NCI-H2171 treated with DMSO at 0.1 percent for 48 hours (cell line): ENCODE measurements around the gene PRSS53.
"Not testable (repeated sequence)": the region's sequence is repeated elsewhere in the genome, so short reads cannot be mapped to it uniquely, and the experiment has no call there.

Source experiments
- DNase-seq: peaks from one replicate; lab custom pipeline; 2025; lab: John Stamatoyannopoulos, UW

Gene PRSS53

DNA sequence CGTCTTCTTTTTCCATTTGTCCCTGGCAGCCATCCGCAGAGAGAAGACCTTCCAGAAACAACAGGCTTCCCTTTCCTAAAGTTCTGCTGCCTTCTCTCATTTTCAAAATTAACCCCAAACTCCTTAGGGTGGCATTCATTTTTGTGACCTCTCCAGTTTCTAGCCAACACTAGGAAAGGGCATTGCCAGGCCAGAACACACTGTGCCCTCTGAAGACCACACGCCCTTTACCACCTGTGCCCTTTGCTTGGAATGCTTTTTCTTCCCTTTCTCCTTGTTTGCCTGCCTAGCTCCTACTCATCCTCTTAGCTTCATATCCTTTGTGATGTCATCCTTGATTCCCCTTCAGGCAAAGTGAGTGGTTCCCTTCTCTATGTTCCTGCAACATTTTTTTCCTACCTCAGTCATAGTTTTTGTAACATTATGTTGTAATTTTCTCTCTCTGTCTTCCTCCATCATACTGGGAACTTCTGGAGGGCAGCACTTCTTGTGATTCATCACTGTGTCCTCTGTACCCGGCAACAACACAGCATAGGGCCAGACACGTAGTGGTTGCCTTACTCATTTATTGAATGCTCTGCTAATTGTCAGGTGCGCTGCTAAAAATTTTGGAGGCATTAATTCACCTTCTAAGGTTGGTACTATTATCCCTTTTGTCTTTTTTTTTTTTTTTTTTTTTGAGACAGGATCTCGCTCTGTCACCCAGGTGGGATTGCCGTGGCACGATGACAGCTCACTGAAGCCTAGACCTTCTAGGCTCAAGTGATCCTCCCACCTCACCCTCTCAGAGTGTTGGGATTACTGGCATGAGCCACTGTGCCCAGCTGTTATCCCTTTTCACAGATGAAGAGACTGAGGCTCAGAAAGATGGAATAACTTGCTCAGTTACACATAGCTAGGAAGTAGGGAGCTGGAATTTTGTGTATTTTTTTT lies 29.7 kb upstream of the PRSS53 start:
- DNase-seq, result no peak

DNA sequence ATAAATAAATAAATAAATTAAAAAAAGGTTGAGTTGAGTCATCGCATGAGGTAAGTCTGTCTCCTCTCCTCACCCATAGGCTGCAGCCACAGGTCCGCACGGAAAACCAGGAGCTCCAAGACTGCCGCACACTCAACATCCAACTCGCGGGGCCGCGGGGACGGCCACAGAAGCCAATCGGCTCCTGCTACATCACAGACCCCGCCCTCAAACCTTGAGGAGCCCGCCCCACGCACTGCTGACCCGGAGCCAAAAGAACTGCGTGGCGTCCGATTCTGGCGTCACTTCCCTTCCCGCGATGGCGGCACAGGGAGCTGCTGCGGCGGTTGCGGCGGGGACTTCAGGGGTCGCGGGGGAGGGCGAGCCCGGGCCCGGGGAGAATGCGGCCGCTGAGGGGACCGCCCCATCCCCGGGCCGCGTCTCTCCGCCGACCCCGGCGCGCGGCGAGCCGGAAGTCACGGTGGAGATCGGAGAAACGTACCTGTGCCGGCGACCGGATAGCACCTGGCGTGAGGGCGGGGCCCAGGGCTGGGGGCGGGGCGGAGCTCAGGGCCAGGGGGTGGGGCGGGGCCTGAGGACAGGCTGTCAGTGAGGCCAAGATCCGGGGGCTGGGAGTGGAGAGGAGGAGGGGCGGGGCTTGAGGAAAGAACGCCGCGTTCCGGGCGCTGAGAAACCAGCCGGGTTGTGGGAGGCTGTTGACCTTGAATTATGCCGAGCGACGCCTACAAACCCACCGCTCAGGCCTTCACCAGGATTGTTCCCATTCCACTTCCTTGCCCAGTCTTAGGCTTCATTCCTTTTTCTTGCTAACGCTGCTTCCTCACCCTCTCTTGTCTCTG lies 28.9 kb upstream of the PRSS53 start, which contains the start of gene KAT8:
TSS of gene KAT8 (plus strand) at position 281 of the 839 bp plus-strand sequence. CDS start at position 299, 18 bp downstream.
- DNase-seq, result peak; percentile 98

DNA sequence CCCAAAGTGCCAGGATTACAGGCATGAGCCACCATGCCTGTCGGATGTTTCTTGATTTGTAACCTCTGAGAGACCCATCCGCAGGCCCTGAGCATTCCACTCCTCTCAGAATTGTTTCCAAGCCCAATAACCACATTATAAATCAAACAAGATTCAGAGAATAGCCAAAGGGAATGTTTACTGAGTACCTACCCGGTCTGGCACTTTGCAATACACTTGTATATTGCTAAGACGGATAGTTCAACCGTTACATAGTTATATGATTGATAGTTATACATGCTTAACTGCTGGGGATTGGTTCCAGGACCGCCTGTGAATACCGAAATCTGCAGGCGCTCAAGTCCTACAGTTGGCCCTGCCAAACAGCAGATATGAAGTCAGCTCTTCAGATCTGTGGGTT lies 25.7 kb upstream of the PRSS53 start:
- no peak for DNase-seq

DNA sequence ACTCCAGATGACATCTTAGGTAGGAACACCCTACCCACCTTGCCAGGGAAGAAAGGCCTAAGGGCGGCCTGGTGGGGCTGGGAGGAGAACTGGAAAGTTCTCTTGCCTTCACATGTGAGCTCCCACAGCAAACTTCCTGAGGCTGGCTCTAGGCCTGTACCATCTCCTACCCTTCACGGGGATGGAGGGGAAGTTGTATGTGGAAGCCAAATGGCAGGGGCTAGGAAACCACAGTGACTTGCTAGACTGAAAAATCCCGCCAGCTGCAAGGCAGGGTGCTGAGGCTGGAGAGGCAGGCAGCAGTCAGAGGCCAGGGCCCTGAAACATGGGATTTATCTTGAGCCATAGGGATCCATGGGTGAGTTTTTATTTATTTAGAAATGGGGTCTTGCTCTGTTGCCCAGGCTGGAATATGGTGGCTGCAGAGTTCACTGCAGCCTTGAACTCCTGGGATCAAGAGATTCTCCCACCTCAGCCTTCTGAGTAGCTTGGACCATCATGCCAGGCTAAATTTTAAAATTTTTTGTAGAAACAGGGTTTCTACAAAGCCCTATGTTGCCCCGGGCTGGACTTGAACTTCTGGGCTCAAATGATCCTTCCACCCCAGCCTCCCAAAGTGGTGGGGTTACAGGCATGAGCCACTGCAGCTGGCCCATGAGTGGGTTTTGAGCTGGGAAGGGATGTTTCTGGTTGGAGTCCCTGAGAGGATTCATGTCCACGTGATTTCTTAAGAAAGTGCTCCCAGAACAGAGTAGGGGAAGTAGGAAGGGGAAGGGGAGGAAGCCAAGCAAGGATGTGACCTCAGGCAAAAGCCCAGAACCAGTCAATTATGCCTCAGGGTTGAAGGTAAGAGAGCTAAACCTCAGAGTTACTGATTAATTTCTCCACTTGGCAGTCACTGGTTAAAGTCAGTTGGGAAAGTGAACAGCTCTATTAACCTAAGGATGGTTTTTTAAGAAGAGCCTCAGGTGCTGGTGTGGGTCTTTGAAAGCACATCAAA lies 24.7 kb upstream of the PRSS53 start:
- no peak for DNase-seq

DNA sequence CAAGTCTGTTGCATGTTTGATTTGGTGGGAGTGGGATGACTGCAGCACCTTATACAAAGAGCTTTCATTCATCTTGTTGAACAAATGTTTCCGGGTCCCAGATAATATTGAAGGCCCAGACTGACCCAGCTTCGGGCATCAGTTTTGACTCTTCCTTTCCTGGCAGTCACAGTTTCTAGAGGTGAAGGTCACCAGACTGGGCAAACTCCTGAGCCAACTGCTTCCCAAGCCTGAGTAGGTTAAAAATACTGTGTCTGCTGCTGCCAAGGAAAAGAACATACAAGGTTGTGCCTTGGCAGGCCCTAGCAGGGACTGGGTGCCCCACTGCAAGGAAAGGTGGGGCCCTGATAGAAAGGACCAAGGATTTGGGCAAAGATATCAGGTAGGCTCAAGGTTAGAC lies 24.0 kb upstream of the PRSS53 start:
- DNase-seq, result no peak

DNA sequence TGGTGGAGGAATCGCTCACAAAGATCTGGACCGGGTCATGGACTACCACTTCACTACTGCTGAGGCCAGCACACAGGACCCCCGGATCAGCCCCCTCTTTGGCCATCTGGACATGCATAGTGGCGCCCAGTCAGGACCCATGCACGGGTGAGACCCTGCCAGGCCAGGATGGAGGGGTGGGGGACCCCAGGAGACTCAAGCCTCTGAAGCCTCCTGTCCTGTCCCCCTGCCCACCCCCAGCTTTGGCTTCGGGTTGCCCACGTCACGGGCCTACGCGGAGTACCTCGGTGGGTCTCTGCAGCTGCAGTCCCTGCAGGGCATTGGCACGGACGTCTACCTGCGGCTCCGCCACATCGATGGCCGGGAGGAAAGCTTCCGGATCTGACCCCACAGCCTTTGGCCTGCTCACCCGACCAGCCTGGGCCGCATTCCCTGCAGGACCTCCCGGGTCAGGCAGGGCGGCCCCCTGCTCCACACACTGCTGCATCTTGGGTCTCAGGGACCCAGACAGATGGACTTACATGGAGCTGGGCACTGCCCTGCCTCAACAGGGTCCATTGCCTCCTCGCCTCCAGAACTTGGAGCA lies 23.2 kb upstream of the PRSS53 start:
- no peak for DNase-seq

DNA sequence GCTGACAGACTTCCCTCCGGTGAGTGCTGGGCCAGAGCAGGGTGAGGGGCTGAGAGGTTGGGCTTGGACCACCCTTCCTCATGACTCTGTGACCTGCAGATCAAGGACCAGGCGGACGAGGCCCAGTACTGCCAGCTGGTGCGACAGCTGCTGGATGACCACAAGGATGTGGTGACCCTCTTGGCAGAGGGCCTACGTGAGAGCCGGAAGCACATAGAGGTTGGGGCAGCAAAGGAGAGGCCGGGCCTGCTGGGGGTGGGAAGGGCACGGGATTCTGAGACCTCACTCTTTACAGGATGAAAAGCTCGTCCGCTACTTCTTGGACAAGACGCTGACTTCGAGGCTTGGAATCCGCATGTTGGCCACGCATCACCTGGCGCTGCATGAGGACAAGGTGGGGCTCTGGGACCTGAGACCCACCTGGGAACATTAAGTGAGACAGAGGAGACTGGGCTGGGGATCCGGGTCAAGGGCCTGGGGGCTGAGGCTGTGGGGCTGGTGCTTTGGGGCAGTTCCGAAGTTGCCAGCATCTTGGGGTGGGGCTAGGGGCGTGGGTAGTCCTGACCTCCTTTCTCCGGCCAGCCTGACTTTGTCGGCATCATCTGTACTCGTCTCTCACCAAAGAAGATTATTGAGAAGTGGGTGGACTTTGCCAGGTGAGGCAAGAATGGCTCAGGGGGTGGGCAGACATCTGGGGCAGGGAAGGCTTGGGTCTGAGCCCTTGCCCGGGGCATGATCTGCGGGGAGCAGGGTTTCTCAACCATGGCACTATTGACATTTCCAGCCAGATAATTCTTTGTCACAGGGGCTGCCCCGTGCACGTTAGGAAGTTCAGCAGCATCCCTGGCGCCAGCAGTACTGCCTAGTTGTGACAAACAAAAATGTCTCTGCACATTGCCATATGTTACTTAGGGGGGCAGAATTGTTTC lies 21.6 kb upstream of the PRSS53 start:
- DNase-seq, result no peak

DNA sequence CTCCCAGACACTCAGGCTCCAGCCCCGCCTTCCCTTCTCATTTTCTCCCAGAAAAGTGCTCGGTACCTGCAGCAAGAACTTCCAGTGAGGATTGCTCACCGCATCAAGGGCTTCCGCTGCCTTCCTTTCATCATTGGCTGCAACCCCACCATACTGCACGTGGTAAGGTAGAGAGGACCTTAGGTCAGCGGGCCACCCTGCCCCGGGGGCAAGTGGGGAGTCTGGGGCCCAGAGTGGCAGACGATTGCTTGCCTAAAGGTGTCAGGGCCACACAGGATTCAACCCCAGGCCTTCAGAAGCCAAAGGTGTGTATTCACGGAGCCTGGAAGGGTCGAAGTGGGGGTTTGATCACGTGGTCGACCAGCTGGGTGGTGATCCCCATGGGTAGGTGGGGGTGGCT lies 20.9 kb upstream of the PRSS53 start:
- DNase-seq, result no peak

DNA sequence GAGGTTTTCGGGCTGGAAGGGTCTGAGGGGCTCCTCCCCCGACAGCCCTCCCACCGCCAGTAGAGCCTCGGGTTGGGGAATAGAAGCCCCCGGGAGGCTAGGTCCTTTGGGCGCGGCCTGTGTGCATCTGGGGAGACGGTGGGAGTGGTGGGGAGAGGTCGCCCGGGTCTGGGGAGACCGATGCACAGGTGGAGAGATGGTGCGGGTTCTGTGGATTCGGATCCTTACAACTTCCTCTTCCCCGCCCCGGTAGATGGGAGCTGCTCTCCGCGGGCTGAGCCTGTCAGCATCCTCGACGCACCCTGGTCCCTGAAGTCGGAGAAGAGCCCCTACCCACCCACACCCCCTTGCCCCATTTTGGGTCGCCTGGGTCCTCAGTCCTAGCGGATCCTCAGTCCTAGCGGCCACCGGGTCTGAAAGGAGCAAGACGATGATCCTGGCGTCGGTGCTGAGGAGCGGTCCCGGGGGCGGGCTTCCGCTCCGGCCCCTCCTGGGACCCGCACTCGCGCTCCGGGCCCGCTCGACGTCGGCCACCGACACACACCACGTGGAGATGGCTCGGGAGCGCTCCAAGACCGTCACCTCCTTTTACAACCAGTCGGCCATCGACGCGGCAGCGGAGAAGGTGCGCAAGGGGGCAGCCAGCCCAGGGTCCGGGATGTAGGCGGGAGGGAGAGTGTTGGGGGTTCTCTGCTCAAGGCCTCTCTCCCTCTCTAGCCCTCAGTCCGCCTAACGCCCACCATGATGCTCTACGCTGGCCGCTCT lies 20.2 kb upstream of the PRSS53 start:
- DNase-seq, result no peak

DNA sequence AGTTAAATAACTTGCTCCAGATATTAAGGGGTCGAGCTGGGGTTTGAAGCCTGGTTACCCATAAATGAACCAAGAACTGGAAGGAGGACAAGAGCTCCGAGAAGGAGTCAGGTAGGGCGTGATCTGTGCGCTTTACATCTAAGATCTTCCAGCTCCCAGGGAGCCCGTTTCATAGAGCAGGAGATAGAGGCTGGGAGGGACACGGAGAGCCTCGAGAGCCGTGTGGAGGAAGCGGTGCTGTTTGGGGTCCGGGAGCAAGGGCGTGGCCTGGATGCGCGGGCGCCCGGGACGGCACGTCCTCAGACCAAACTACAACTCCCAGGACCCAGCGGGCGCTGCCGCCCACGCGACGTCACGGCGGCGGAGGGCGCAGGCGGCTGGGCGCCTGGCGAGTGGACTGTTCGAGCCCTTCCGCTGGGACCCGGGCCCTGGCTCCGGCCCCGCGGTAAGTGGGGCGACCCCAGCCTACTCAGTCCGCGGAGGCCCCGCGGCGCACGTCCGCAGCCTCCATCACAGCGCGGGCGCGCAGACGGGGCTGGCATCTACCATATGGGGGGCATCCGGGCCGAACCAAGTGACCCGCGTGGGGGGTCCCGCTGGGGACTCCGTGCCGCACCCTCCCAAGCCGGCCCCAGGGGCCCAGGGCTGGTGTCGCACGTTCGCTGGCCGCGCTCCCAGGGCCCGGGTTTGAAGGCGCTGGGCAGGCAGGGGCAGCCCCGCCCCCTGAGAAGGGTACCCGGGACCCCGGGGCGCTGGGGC lies 19.5 kb upstream of the PRSS53 start, which contains the start of gene BCKDK:
TSS of gene BCKDK (plus strand) at position 352 of the 759 bp plus-strand sequence. CDS start 838 bp downstream, outside the sequence.
- peak; percentile 71 for DNase-seq

DNA sequence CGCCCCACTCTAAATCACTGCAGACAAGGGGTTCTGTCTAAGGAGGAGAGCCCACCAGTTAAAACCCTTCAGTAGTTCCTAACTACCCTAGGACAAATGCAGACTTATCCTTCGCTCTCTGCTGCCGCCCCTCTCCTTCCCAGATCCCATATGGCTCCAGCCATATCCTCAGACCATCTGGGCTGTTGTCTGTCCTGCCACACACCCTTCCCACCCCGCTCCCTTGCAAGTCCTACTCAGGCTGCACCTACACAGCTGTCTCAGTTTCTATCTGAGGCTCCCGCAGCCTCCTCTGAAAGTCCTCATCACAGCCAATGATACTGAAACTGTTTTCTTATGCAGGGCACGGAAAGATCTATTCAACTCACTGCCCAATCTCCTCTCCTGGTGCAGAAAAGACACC lies 18.7 kb upstream of the PRSS53 start:
- peak; percentile 21 for DNase-seq

DNA sequence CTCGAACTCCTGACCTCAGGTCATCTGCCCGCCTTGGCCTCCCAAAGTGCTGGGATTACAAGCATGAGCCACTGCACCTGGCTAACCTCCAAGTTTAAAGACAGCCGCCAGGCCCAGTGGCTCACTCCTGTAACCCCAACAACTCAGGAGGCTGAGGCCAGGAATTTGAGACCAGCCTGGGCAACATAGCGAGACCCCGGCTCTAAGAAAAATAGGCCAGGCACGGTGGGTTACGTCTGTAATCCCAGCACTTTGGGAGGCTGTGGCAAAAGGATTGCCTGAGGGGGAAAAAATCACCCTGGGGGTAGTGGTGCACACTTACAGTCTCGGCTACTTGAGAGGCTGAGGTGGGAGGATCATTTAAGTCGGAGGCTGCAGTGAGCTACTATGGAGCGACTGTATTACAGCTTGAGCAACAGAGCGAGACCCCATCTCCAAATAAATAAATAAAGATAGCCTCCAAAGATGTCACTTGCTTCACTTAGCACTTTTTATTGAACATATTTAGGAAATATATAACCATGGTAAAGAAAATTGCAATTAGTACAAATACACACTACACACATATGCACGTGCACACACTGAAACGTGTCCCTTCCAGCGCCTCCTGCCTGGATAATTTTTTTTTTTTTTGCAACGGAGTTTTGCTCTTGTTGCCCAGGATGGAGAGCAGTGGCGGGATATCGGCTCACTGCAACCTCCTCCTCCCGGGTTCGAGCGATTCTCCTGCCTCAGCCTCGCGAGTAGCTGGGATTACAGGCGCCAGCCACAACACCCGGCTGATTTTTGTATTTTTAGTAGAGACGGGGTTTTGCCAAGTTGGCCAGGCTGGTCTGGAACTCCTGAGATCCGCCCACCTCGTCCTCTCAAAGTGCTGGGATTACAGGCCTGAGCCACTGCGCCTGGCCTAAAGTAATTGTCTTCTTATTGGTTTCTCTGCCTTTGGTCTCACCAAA lies 18.0 kb upstream of the PRSS53 start:
- DNase-seq, result no peak

DNA sequence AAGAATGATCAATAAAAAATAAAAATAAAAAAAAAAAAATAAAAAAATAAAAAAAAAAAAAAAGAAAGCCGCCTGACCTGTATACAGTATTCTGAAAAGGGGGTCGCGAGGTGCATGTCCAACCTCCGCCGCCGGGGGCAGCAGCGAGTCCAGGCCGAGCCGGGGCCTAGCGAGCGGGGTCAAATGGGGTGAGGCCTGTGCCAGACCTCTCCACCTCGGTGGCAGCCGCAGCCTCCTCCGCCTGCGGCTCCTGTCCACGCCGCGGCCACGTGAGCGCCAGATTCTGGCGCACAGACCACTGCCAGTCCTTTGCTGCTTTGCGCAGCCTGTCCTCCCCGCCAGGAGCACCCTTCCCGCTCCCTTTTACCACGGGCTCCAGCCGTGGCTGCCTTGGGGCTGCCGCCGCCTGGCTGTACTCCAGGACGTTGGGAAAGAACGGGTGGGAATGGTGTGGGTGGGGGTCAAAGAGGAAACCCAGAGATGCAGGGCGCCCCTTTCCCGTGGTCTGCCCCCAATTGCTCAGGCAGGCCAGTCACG lies 17.0 kb upstream of the PRSS53 start:
- peak; percentile 32 for DNase-seq

DNA sequence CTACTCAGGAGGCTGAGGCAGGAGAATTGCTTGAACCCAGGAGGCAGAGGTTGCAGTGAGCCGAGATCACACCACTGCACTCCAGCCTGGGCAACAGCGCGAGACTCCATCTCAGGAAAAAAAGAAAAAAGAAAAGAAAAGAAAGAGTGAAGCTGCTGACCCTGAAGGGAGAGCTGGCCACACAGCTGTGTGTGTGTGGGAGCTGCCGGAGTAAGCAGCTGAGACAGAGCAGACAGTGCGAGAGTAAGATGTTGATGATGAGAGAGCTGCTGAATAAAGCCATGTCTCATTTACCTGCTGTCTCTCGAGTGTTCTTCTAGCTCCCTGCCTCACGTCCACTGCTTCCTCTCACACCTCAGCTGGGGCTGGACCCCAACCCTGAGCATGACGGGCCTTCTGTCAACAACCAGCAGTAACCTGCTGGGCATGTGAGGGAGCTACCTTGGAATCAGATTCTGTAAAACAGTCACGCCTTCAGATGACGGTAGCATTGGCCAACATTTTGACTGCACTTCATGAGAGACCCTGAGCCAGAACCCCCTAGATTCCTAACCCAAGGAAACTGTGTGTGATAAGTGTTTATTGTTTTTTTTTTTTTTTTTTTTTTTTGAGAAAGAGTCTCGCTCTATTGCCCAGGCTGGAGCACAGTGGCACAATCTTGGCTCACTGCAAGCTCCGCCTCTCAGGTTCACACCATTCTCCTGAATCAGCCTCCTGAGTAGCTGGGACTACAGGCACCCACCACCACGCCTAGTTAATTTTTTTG lies 12.3 kb upstream of the PRSS53 start:
- DNase-seq, result not testable (repeated sequence)

DNA sequence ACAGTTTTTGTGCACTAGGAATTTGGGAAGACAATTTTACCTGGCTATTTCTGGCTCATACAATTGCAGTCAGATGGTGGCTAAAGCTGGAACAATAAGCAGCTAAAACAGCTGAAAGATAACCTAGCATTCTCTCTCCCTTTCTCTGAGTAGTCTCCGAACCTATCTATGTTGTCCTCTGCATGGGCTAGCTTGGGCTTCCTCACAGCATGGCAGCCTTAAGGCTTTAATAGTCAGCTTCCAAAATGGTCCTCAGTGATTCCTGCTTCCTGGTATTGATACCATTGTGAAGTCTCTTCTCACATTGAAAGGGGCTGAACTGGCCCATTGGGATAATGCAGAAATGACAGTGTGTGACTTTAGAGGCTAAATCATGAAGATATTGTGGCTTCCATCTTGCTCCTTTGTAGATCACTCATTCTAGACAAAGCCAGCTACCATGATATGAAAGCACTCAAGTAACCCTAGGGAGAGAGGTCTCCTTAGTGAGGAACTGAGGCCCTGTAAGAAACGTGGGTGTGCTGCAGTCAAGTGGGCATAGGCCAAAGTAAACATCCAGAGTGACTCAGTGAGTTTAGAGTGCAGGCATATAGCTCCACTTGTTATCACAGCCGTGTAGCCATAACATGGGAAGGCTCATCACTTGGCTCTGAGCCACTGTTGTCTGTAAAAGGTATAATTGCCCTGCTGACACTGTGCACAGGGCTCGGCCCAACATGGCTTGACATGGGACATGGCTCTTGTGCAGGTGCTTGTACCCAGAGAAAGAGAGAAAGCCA lies 11.3 kb upstream of the PRSS53 start:
- no peak for DNase-seq
